Measurements from ENCODE around the gene PRR32. TPM values are rescaled to one million over a fixed set of nuclear protein-coding genes. Genes with fewer than 3 reads are reported as not detected.

PRR32 gene
- total and polyA plus RNA-seq, 2 of the 8 experiments (the other 6 are each of a cell fraction or from before 2014, with no cell fraction given): not detected

GRCh38 chrX:126824338-126825007, 4.9 kb downstream of the PRR32 start:
- Histone ChIP-seq H4K8ac (ENCODE audit: extremely low read depth, insufficient read depth, low read length) (no peak overlapping the region), H3K4ac (replicated peaks; ENCODE audit: insufficient read length, low read depth, low read length) (no peak overlapping the region), H3K27me3 (replicated peaks in 1 of 4; ENCODE audit: control insufficient read depth in 3 of 4, extremely low read depth in 1 of 4, insufficient read depth in 3 of 4, low read length in 3 of 4) (no peaks in the 10 kb centered on the region), H2BK5ac (ENCODE audit: low read depth, low read length) (no peak overlapping the region), H3K23ac (ENCODE audit: insufficient read length) (no peak overlapping the region), H2BK12ac (ENCODE audit: low read depth, low read length) (no peak overlapping the region), H3K4me1 (replicated peaks in 1 of 4; ENCODE audit: control insufficient read depth in 3 of 4, insufficient read depth in 4 of 4, low read length in 3 of 4) (no peaks in the 10 kb centered on the region), H2BK120ac (replicated peaks; ENCODE audit: low read depth, low read length) (no peak overlapping the region), H2AFZ (ENCODE audit: low read length) (no peak overlapping the region), H3K14ac (ENCODE audit: insufficient read length) (no peak overlapping the region), H3K9ac (replicated peaks in 1 of 4; ENCODE audit: extremely low read depth in 1 of 4, low read depth in 3 of 4, low read length in 3 of 4) (no peak overlapping the region), H3K36me3 (ENCODE audit: control insufficient read depth in 2 of 4, insufficient read depth in 4 of 4, low read length in 3 of 4) (no peaks in the 10 kb centered on the region), H2AK5ac (ENCODE audit: low read depth, low read length) (no peak overlapping the region), H2BK15ac (ENCODE audit: low read length) (no peak overlapping the region), H4K5ac (ENCODE audit: insufficient read length, low read depth, low read length) (no peak overlapping the region), H4K91ac (replicated peaks; ENCODE audit: insufficient read length, low read length) (no peak overlapping the region), H3K56ac (replicated peaks; ENCODE audit: insufficient read length, low read depth, low read length) (no peak overlapping the region), H3K9me3 (ENCODE audit: insufficient read depth in 2 of 2, low read depth in 1 of 2, low read length in 1 of 2) (no peaks in the 10 kb centered on the region), H3K79me1 (ENCODE audit: low read depth, low read length) (no peaks in the 10 kb centered on the region), H2BK20ac (ENCODE audit: low read length) (no peak overlapping the region), H3K4me3 (ENCODE audit: extremely low read depth in 1 of 4, insufficient read depth in 2 of 4, low read depth in 3 of 4, low read length in 4 of 4) (no peak overlapping the region), H3K27ac (ENCODE audit: low read depth, low read length) (no peak overlapping the region), H3K79me2 (ENCODE audit: control insufficient read depth in 1 of 2, insufficient read depth in 2 of 2, low read length in 2 of 2) (no peaks in the 10 kb centered on the region), H3K4me2 (ENCODE audit: insufficient read depth in 1 of 2, low read depth in 2 of 2, low read length in 2 of 2) (no peak overlapping the region), H4K20me1 (replicated peaks in 1 of 2; ENCODE audit: control insufficient read depth in 1 of 2, insufficient read depth in 2 of 2, low read length in 2 of 2) (no peaks in the 10 kb centered on the region), H3K18ac (ENCODE audit: extremely low read depth, low read length) (no peak overlapping the region), H3K23me2 (ENCODE audit: low read depth, low read length) (no peaks in the 10 kb centered on the region)
- DNase-seq (ENCODE audit: low read depth in 1 of 2, low spot score in 2 of 2) (no peak), FAIRE-seq (no peak)
- POLR2A ChIA-PET (ENCODE audit: partially characterized antibody): no interaction called here
- 81% methylated on average over 2 of the region's 2 CpGs; no CpG with 5 or more reads in 1 of the 2 experiments for WGBS, 2 experiments (ENCODE audit: extremely low coverage in 1 of 2, insufficient coverage in 1 of 2, insufficient read length in 1 of 2, insufficient replicate concordance in 2 of 2, low coverage in 1 of 2, low lambda C conversion rate in 2 of 2, missing lambda C conversion rate in 1 of 2)
- CTCF ChIA-PET (ENCODE audit: partially characterized antibody): no interaction called here
- TF ChIP-seq TCF12 (IDR thresholded peaks at IDR 0.05; ENCODE audit: low read depth, low read length): no peak
- TF ChIP-seq BACH1 (IDR thresholded peaks at IDR 0.05; ENCODE audit: low read length): no peak
- no peak for TF ChIP-seq SP2 (IDR thresholded peaks at IDR 0.05; ENCODE audit: low read length)
- TF ChIP-seq TBP (IDR thresholded peaks at IDR 0.05; ENCODE audit: low read depth, low read length): no peak
- no peak for TF ChIP-seq SP1 (IDR thresholded peaks at IDR 0.05; ENCODE audit: low read depth, low read length)
- no peak for TF ChIP-seq EP300 (IDR thresholded peaks at IDR 0.05; ENCODE audit: borderline replicate concordance in 1 of 2, low read depth in 2 of 2, low read length in 2 of 2)
